WTC11 (cell line): Measurements from ENCODE around the gene CHN1. TPM values are rescaled to one million over a fixed set of nuclear protein-coding genes. Genes with fewer than 3 reads are reported as not detected.

ENCODE experiments used
- ATAC-seq: fragments of 200-7000 bp; cut with Tn5 transposase; 2 replicates; pipeline ENCODE4 v1.10.0; 2021; ENCODE audit warnings: mild to moderate bottlenecking, moderate library complexity
- CTCF ChIA-PET: fragments of 300-600 bp; sonication (Branson Sonifier 250); formaldehyde crosslinking; loops from one replicate; lab custom pipeline; 2021; ENCODE audit warnings: antibody characterized with exemption; lab: Charles Lee
- POLR2A ChIA-PET: fragments of 350-600 bp; sonication (Branson Sonifier 250); formaldehyde crosslinking; loops from one replicate; lab custom pipeline; 2021; ENCODE audit warnings: antibody characterized with exemption; lab: Charles Lee
- DNase-seq: peaks from one replicate; pipeline ENCODE4 v3.0.0; 2021; ENCODE audit warnings: low spot score
- H3K27ac Mint-ChIP-seq: 2 replicates; pipeline ENCODE4 v1.8.0; 2021; ENCODE audit warnings: mixed read lengths
- H3K27me3 Mint-ChIP-seq: 2 replicates; pipeline ENCODE4 v1.8.0; 2021; ENCODE audit warnings: low read depth, mild to moderate bottlenecking, moderate library complexity, mixed read lengths
- H3K36me3 Mint-ChIP-seq: 2 replicates; pipeline ENCODE4 v1.8.0; 2021; ENCODE audit warnings: mixed read lengths
- H3K4me1 Mint-ChIP-seq: 2 replicates; pipeline ENCODE4 v1.8.0; 2022; ENCODE audit warnings: mixed read lengths
- H3K4me3 Mint-ChIP-seq: 2 replicates; pipeline ENCODE4 v1.8.0; 2021; ENCODE audit warnings: mild to moderate bottlenecking, moderate library complexity, mixed read lengths
- H3K9me3 Mint-ChIP-seq: 2 replicates; pipeline ENCODE4 v1.8.0; 2021; ENCODE audit warnings: mixed read lengths
- ATF6 ChIP-seq: sonication (generic); formaldehyde crosslinking; IDR thresholded peaks from 2 replicates; pipeline ENCODE4 v1.8.1; 2023; ENCODE audit warnings: mild to moderate bottlenecking, missing genetic modification reagents
- FOXJ3 ChIP-seq: sonication (generic); formaldehyde crosslinking; IDR thresholded peaks from 2 replicates; pipeline ENCODE4 v1.9.0; 2021; ENCODE audit warnings: missing genetic modification reagents, mild to moderate bottlenecking, borderline replicate concordance
- FOXP1 ChIP-seq: sonication (generic); formaldehyde crosslinking; IDR thresholded peaks from 2 replicates; pipeline ENCODE4 v1.8.0; 2022; ENCODE audit warnings: missing genetic modification reagents, mild to moderate bottlenecking, moderate library complexity, borderline replicate concordance
- GABPB1 ChIP-seq: sonication (generic); formaldehyde crosslinking; IDR thresholded peaks from 2 replicates; pipeline ENCODE4 v1.8.1; 2023; ENCODE audit warnings: mild to moderate bottlenecking, missing genetic modification reagents
- JAZF1 ChIP-seq: fragments of 250-450 bp; sonication (Bioruptor Pico); IDR thresholded peaks from 2 replicates; pipeline ENCODE4 v1.9.0; 2021; ENCODE audit warnings: moderate library complexity, mild to moderate bottlenecking, inconsistent platforms
- JUN ChIP-seq: sonication (generic); formaldehyde crosslinking; IDR thresholded peaks from 2 replicates; pipeline ENCODE4 v1.8.0; 2023; ENCODE audit warnings: mild to moderate bottlenecking, missing genetic modification reagents
- NFATC4 ChIP-seq: fragments of 250-450 bp; sonication (Bioruptor Pico); IDR thresholded peaks from 2 replicates; pipeline ENCODE4 v1.9.0; 2021; ENCODE audit warnings: mild to moderate bottlenecking
- NFE2L1 ChIP-seq: sonication (generic); formaldehyde crosslinking; IDR thresholded peaks from 2 replicates; pipeline ENCODE4 v1.8.1; 2023; ENCODE audit warnings: missing genetic modification reagents
- NFYB ChIP-seq: sonication (generic); formaldehyde crosslinking; conservative IDR thresholded peaks from 2 replicates; pipeline ENCODE4 v1.8.0; 2022; ENCODE audit warnings: low read depth, missing genetic modification reagents
- PRDM15 ChIP-seq: sonication (generic); formaldehyde crosslinking; IDR thresholded peaks from 2 replicates; pipeline ENCODE4 v1.8.0; 2022; ENCODE audit warnings: missing genetic modification reagents
- RORB ChIP-seq: fragments of 250-450 bp; sonication (Bioruptor Pico); IDR thresholded peaks from 2 replicates; pipeline ENCODE4 v1.9.0; 2021; ENCODE audit warnings: mild to moderate bottlenecking
- SOX15 ChIP-seq: fragments of 250-450 bp; sonication (Bioruptor Pico); IDR thresholded peaks from 2 replicates; pipeline ENCODE4 v1.9.0; 2021; ENCODE audit warnings: mild to moderate bottlenecking
- SP1 ChIP-seq: sonication (generic); formaldehyde crosslinking; conservative IDR thresholded peaks from 2 replicates; pipeline ENCODE4 v1.8.1; 2022; ENCODE audit warnings: missing genetic modification reagents
- TP53 ChIP-seq: sonication (generic); formaldehyde crosslinking; IDR thresholded peaks from 2 replicates; pipeline ENCODE4 v1.8.1; 2023; ENCODE audit warnings: mild to moderate bottlenecking, missing genetic modification reagents
- USF1 ChIP-seq: sonication (generic); formaldehyde crosslinking; IDR thresholded peaks from 2 replicates; pipeline ENCODE4 v1.8.0; 2022; ENCODE audit warnings: mild to moderate bottlenecking, missing genetic modification reagents
- ZMAT4 ChIP-seq: fragments of 250-450 bp; sonication (Bioruptor Pico); IDR thresholded peaks from 2 replicates; pipeline ENCODE4 v1.9.0; 2021; ENCODE audit warnings: mild to moderate bottlenecking
- ZNF219 ChIP-seq: sonication (generic); formaldehyde crosslinking; IDR thresholded peaks from 2 replicates; pipeline ENCODE4 v1.8.0; 2023; ENCODE audit warnings: missing genetic modification reagents, mild to moderate bottlenecking, borderline replicate concordance
- ZNF317 ChIP-seq: sonication (generic); formaldehyde crosslinking; IDR thresholded peaks from 2 replicates; pipeline ENCODE4 v1.8.1; 2023; ENCODE audit warnings: low read depth, mild to moderate bottlenecking, moderate library complexity, missing genetic modification reagents, borderline replicate concordance
- ZNF512 ChIP-seq: sonication (generic); formaldehyde crosslinking; IDR thresholded peaks from 2 replicates; pipeline ENCODE4 v1.8.1; 2022; ENCODE audit warnings: missing genetic modification reagents, borderline replicate concordance
- ZNF671 ChIP-seq: fragments of 250-450 bp; sonication (Bioruptor Pico); IDR thresholded peaks from 2 replicates; pipeline ENCODE4 v1.8.0; 2021; ENCODE audit warnings: mild to moderate bottlenecking
- total RNA-seq: library from RNA; stranded (reverse); gene quantifications from 3 replicates; pipeline ENCODE4 v1.2.3, GENCODE V29; 2021

The CHN1 gene
- total RNA-seq, 1 experiment from 2014 or later = 30.0 TPM

- Mint-ChIP-seq H3K27me3 (no peaks in the 10 kb centered on the region), H3K4me1 (peaks cover 61% of the 10 kb centered on the region), H3K9me3 (no peaks in the 10 kb centered on the region; the same call in 1 of the 2 replicates), H3K27ac (peak overlapping the region; percentile 36; the same call in 1 of the 2 replicates), H3K4me3 (no peak overlapping the region), H3K36me3 (peaks cover 6% of the 10 kb centered on the region)
- POLR2A ChIA-PET = no interaction called here
- DNase-seq = no peak
- CTCF ChIA-PET = interaction anchor here (1.1 to 1.7 kb wide), 2 partner anchors 91 to 385 kb away, joined by 4 to 5 read pairs; no protein-coding TSS in a partner anchor
- no peak for ATAC-seq
- TF ChIP-seq ZNF671 (no peak), SOX15 (CRISPR knock-in tag) (no peak), ZNF512 (CRISPR knock-in tag) (no peak), JAZF1 (CRISPR knock-in tag) (no peak), FOXJ3 (no peak)
- TF ChIP-seq, all 79 proteins: peak for 0
Observed at GRCh38 chr2:174866421-174866820, 138.8 kb downstream of the CHN1 start.

- no peak overlapping the region for H3K4me3 Mint-ChIP-seq
- DNase-seq (no peak), ATAC-seq (no peak)
- POLR2A ChIA-PET = no interaction called here
- H3K9me3 Mint-ChIP-seq = no peaks in the 10 kb centered on the region
- H3K27ac Mint-ChIP-seq = peak overlapping the region; percentile 9; the same call in 1 of the 2 replicates
- CTCF ChIA-PET = no interaction called here
- no peaks in the 10 kb centered on the region for H3K36me3 Mint-ChIP-seq
- H3K4me1 Mint-ChIP-seq = peaks cover 50% of the 10 kb centered on the region
- H3K27me3 Mint-ChIP-seq = no peaks in the 10 kb centered on the region
- TF ChIP-seq ZNF219 (CRISPR knock-in tag) (no peak), ZNF671 (no peak), USF1 (CRISPR knock-in tag) (no peak), PRDM15 (CRISPR knock-in tag) (no peak), NFE2L1 (no peak), TP53 (CRISPR knock-in tag) (no peak), FOXP1 (CRISPR knock-in tag) (no peak), SP1 (CRISPR knock-in tag) (no peak), NFATC4 (CRISPR knock-in tag) (no peak), JUN (CRISPR knock-in tag) (no peak)
Observed at GRCh38 chr2:174863183-174863582, 142.0 kb downstream of the CHN1 start.

- DNase-seq (no peak), ATAC-seq (peak; percentile 73)
- no peak overlapping the region for H3K4me3 Mint-ChIP-seq
- H3K27me3 Mint-ChIP-seq = no peaks in the 10 kb centered on the region
- POLR2A ChIA-PET = interaction anchor here (0.6 kb wide), 1 partner anchor 9 kb away, joined by 3 read pairs; no protein-coding TSS in a partner anchor
- no peaks in the 10 kb centered on the region for H3K9me3 Mint-ChIP-seq
- peaks cover 48% of the 10 kb centered on the region for H3K4me1 Mint-ChIP-seq
- CTCF ChIA-PET = no interaction called here
- no peaks in the 10 kb centered on the region for H3K36me3 Mint-ChIP-seq
- H3K27ac Mint-ChIP-seq = peak overlapping the region; percentile 83
- no peak for TF ChIP-seq GABPB1 (CRISPR knock-in tag)
- TF ChIP-seq ATF6 (CRISPR knock-in tag) = no peak
- no peak for TF ChIP-seq ZNF317
- no peak for TF ChIP-seq ZMAT4
- TF ChIP-seq RORB (CRISPR knock-in tag) = no peak
- no peak for TF ChIP-seq NFYB
Observed at GRCh38 chr2:174859563-174860169, 145.5 kb downstream of the CHN1 start.
